Panc1 (cell line): ENCODE measurements around the gene ADARB1. TPM values are rescaled to one million over a fixed set of nuclear protein-coding genes. Genes with fewer than 3 reads are reported as not detected.

Source experiments
- ATAC-seq: fragments of 200-7000 bp; cut with Tn5 transposase; 2 replicates; pipeline ENCODE4 v1.9.1; 2020; ENCODE audit warnings: mild to moderate bottlenecking, moderate library complexity
- BruUV-seq: library from RNA; stranded (reverse); fragments of 400-500 nt; replicated peaks from 2 replicates; lab custom pipeline; 2021; lab: Mats Ljungman, UMichigan
- CTCF ChIA-PET: fragments of 300-600 bp; sonication (Branson Sonifier 250); formaldehyde crosslinking; loops from one replicate; lab custom pipeline; 2022; ENCODE audit warnings: antibody characterized with exemption; lab: Charles Lee
- POLR2A ChIA-PET: fragments of 300-600 bp; sonication (Branson Sonifier 250); formaldehyde crosslinking; loops from one replicate; lab custom pipeline; 2022; ENCODE audit warnings: antibody characterized with exemption; lab: Charles Lee
- DNase-seq: peaks from one replicate; pipeline ENCODE4 v3.0.0-alpha.2; 2010; ENCODE audit warnings: low read depth, low spot score
- H3K27ac ChIP-seq: 2 replicates; pipeline ENCODE4 v1.5.1; 2011; ENCODE audit warnings: mild to moderate bottlenecking, low read length, inconsistent platforms
- H3K27me3 ChIP-seq: fragments of 200-500 bp; sonication (Bioruptor generic); 2 replicates; pipeline ENCODE4 v1.6.0; 2014; ENCODE audit warnings: low read length, inconsistent platforms; ENCODE audit not compliant: control insufficient read depth, insufficient read depth
- H3K36me3 ChIP-seq: fragments of 200-500 bp; sonication (Bioruptor generic); 2 replicates; pipeline ENCODE4 v1.5.1; 2014; ENCODE audit warnings: inconsistent platforms, mild to moderate bottlenecking, low read length, moderate library complexity; ENCODE audit not compliant: control insufficient read depth, insufficient read depth
- H3K4me1 ChIP-seq: 2 replicates; pipeline ENCODE4 v1.5.1; 2011; ENCODE audit warnings: inconsistent platforms, mild to moderate bottlenecking, low read length, moderate library complexity; ENCODE audit not compliant: control insufficient read depth, insufficient read depth
- H3K4me3 ChIP-seq, 2 experiments: 2 replicates each; pipeline ENCODE4 v1.5.1; 2011 to 2012; ENCODE audit warnings: low read depth in 2 of 2, low read length in 2 of 2, mild to moderate bottlenecking in 2 of 2, inconsistent platforms in 1 of 2, moderate library complexity in 1 of 2
- H3K9me3 ChIP-seq: fragments of 200-500 bp; sonication (Bioruptor generic); 2 replicates; pipeline ENCODE4 v1.5.1; 2014; ENCODE audit warnings: low read depth, mild to moderate bottlenecking, inconsistent platforms, low read length, moderate library complexity; ENCODE audit not compliant: control insufficient read depth, insufficient read depth
- POLR2AphosphoS5 ChIP-seq: IDR thresholded peaks from 2 replicates; pipeline ENCODE4 v1.6.1; 2012; ENCODE audit warnings: mild to moderate bottlenecking, low read depth, low read length, moderate library complexity
- SIN3A ChIP-seq: IDR thresholded peaks from 2 replicates; pipeline ENCODE4 v1.6.1; 2012; ENCODE audit warnings: low read depth, mild to moderate bottlenecking, low read length, moderate library complexity, borderline replicate concordance; ENCODE audit not compliant: insufficient read depth
- TCF7L2 ChIP-seq: IDR thresholded peaks from 2 replicates; pipeline ENCODE4 v1.6.1; 2011; ENCODE audit warnings: mild to moderate bottlenecking, low read depth, low read length, inconsistent platforms
- in situ Hi-C: cut with HindIII; loops from 2 replicates; pipeline ENCODE4 v1.10.0; 2016; ENCODE audit warnings: low sequenced_read_pairs, low pct_unique_long_range_greater_than_20kb
- intact Hi-C: fragments of 100-400 bp; cut with micrococcal nuclease; formaldehyde crosslinking; loops from one replicate; pipeline ENCODE4 v1.10.0; 2022; ENCODE audit not compliant: unreplicated experiment
- total RNA-seq: library from RNA; stranded (reverse); gene quantifications from one replicate; pipeline ENCODE4 v1.2.1, GENCODE V29; 2021; ENCODE audit not compliant: unreplicated experiment
- TF ChIP-seq, protein P1 (sequence below), 2 experiments: IDR thresholded peaks; 2 replicates each; pipeline ENCODE4 v1.6.1; 2011 to 2012; ENCODE audit warnings: low read depth in 2 of 2, control low read depth in 1 of 2, low read length in 1 of 2, mild to moderate bottlenecking in 1 of 2, moderate library complexity in 1 of 2; ENCODE audit not compliant: insufficient read depth in 1 of 2
- TF ChIP-seq, protein P2 (sequence below): fragments of 450-650 bp; IDR thresholded peaks from 2 replicates; pipeline ENCODE4 v1.5.1; 2017; ENCODE audit warnings: mild to moderate bottlenecking

The ADARB1 gene
- total RNA-seq, 1 experiment from 2014 or later: 15.0 TPM

DNA sequence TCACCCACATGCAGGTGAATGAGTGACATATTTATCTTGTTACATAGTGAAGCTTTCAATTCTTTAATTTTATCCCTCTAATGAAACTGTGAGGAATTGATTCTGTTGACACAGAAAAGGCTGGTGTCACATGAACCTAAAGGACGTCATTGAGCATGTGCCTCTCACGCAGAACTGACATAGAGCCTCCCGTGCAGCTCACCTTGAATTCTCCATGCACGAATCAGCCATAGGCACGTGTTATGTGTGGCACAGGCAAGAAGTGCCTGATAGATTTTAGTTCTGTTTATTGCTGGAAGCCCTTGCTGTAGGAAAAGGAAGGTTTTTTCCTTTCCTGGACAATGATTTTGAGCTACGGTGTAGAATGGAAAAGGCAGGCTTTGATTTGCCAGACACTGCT is 11.3 kb downstream of the ADARB1 start:
- ChIA-PET CTCF (no interaction called here), POLR2A (no interaction called here)
- DNase-seq: no peak
- Histone ChIP-seq H3K4me1 (no peaks in the 10 kb centered on the region), H3K27ac (no peak overlapping the region), H3K9me3 (no peaks in the 10 kb centered on the region), H3K4me3 (no peak overlapping the region), H3K36me3 (no peaks in the 10 kb centered on the region), H3K27me3 (no peaks in the 10 kb centered on the region)
- in situ Hi-C loops (no loop called here), intact Hi-C loops (no loop called here)
- TF ChIP-seq, protein P1, sequence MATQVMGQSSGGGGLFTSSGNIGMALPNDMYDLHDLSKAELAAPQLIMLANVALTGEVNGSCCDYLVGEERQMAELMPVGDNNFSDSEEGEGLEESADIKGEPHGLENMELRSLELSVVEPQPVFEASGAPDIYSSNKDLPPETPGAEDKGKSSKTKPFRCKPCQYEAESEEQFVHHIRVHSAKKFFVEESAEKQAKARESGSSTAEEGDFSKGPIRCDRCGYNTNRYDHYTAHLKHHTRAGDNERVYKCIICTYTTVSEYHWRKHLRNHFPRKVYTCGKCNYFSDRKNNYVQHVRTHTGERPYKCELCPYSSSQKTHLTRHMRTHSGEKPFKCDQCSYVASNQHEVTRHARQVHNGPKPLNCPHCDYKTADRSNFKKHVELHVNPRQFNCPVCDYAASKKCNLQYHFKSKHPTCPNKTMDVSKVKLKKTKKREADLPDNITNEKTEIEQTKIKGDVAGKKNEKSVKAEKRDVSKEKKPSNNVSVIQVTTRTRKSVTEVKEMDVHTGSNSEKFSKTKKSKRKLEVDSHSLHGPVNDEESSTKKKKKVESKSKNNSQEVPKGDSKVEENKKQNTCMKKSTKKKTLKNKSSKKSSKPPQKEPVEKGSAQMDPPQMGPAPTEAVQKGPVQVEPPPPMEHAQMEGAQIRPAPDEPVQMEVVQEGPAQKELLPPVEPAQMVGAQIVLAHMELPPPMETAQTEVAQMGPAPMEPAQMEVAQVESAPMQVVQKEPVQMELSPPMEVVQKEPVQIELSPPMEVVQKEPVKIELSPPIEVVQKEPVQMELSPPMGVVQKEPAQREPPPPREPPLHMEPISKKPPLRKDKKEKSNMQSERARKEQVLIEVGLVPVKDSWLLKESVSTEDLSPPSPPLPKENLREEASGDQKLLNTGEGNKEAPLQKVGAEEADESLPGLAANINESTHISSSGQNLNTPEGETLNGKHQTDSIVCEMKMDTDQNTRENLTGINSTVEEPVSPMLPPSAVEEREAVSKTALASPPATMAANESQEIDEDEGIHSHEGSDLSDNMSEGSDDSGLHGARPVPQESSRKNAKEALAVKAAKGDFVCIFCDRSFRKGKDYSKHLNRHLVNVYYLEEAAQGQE (IDR thresholded peaks at IDR 0.05; ENCODE audit: insufficient read depth in 1 of 2, low read depth in 2 of 2, low read length in 1 of 2): no peak
- no peak for TF ChIP-seq POLR2AphosphoS5
- TF ChIP-seq TCF7L2: no peak
- no peak for TF ChIP-seq SIN3A
- TF ChIP-seq, protein P2, sequence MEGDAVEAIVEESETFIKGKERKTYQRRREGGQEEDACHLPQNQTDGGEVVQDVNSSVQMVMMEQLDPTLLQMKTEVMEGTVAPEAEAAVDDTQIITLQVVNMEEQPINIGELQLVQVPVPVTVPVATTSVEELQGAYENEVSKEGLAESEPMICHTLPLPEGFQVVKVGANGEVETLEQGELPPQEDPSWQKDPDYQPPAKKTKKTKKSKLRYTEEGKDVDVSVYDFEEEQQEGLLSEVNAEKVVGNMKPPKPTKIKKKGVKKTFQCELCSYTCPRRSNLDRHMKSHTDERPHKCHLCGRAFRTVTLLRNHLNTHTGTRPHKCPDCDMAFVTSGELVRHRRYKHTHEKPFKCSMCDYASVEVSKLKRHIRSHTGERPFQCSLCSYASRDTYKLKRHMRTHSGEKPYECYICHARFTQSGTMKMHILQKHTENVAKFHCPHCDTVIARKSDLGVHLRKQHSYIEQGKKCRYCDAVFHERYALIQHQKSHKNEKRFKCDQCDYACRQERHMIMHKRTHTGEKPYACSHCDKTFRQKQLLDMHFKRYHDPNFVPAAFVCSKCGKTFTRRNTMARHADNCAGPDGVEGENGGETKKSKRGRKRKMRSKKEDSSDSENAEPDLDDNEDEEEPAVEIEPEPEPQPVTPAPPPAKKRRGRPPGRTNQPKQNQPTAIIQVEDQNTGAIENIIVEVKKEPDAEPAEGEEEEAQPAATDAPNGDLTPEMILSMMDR: no peak
- no TSS peak for BruUV-seq
- no peak for ATAC-seq

DNA sequence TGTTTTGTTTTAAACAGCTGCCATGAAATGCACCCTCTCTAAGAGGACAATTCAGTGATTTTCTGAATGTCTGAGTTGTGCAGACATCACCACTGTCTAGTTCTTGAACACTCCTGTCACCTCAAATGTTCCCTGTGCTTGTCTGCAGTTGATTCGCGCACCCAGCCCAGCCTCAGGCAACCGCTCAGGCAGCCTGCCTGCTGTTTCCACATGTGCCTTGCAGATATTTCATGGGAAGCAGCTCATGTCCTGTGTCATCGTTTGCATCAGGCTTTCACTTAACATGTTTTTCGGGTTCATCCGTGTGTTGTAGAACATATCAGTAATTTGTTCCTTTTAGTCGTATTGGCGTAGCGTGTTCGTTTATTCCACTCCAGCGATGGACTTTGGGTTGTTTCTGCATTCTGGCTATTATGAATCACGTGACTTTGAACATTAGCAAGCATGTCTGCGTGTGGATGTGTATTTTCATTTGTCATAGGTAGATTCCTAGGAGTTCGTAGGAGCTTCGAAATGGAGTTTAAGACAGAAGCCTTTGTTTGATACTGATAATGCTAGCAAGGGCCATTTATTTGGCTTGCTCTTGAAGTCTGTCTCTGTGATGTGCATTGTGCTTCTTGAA is 12.1 kb downstream of the ADARB1 start:
- TF ChIP-seq, protein P2: no peak
- no peak for TF ChIP-seq TCF7L2
- no peak for TF ChIP-seq SIN3A
- TF ChIP-seq POLR2AphosphoS5: no peak
- TF ChIP-seq, protein P1 (IDR thresholded peaks at IDR 0.05; ENCODE audit: insufficient read depth in 1 of 2, low read depth in 2 of 2, low read length in 1 of 2): no peak
- ChIA-PET POLR2A (no interaction called here), CTCF (no interaction called here)
- no peak overlapping the region for H3K4me3 ChIP-seq
- no peaks in the 10 kb centered on the region for H3K27me3 ChIP-seq
- in situ Hi-C loops: no loop called here
- no peak for ATAC-seq
- BruUV-seq: no TSS peak
- H3K4me1 ChIP-seq: no peaks in the 10 kb centered on the region
- H3K36me3 ChIP-seq: no peaks in the 10 kb centered on the region
- no peaks in the 10 kb centered on the region for H3K9me3 ChIP-seq
- DNase-seq: no peak
- H3K27ac ChIP-seq: no peak overlapping the region
- intact Hi-C loops: no loop called here
